Left renal pelvis (tissue), 4 donors: ENCODE results near the gene ARHGAP26. TPM values are rescaled to one million over a fixed set of nuclear protein-coding genes. Genes with fewer than 3 reads are reported as not detected.

Experiments
- DNase-seq, 4 donors: peaks; one replicate each; pipeline ENCODE4 v3.0.0-alpha.2; 2013; ENCODE audit warnings: low read depth in 4 of 4, low spot score in 3 of 4
- polyA plus RNA-seq, 4 donors: library from polyadenylated mRNA; unstranded; fragments of 120-200 nt; gene quantifications; one replicate each; pipeline ENCODE4 v1.2.1, GENCODE V29; 2013; ENCODE audit not compliant: insufficient read length in 4 of 4

The ARHGAP26 gene
- polyA plus RNA-seq, 4 donors = 9.9 to 12.9 (median 11.1) TPM

DNA sequence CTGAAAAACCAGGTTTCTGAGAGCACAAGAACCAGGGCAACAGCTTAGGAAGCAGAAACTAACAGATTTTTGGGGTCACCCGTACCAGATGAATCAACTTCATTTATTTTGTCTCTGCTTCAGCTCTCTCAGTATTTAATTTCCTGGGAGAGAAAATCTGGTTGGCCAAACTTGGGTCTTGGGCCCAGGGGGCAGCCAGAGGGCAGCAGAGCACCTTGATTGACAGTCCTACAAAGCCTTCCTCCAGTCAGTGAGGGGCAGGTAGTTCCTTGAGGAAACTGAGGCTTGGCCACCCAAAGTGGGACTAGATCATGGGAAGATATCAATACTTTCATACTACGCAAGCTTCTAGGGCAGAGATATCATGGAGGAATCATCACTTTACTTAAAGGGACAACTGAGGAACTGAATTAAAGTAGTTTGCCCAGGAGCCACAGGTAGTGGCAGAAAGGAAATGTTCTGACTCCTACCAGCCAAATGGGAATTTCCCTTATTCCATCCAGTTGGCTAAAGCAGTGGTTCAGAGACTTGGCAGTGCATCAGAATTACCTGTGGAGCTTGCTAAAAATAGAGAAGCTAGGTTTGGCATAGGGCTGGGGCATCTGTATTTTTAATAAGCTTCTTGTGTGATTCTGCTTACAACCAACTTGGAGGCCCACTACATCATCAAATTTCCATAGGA, 21.5 kb upstream of the ARHGAP26 start:
- no peak for DNase-seq

DNA sequence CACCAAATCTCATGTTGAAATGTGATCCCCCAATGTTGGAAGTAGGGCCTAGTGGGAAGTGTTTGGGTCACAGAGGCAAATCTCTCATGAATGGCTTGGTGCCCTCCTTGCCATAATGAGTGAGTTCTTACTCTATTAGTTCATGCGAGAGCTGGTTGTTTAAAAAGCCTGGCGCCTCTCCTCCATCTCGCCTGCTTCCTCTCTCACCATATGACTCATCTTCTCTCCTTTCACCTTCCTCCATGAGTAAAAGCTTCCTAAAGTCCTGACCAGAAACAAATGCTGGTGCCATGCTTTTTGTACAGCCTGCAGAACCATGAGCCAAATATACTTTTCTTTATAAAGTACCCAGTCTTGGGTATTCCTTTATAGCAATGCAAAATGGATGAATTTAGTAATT, 20.9 kb upstream of the ARHGAP26 start:
- no peak for DNase-seq

DNA sequence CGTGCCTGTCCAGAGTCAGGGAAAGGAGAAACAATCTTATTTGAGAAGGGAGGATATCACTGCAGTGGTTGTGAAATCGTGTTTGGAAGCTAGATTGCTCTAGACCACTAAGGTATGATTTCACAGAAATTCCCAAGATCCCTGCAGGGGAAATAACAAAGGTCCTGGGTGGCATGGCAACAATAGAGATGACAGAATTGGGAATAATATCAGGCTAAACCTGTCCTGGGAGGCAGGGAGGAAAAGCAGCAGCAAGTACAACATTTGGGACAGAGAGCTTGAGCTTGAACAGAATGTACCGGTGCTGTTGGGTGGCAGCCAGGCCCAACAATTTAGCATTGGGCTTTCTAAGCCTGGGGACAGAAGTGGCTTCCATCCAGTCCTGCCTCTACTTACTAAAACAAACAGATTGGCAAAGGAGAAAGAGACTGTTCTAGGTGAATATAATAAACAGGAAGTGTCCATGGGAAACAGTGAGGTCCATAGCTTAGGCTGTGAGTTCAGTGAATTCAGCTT, 17.0 kb upstream of the ARHGAP26 start:
- DNase-seq = no peak

DNA sequence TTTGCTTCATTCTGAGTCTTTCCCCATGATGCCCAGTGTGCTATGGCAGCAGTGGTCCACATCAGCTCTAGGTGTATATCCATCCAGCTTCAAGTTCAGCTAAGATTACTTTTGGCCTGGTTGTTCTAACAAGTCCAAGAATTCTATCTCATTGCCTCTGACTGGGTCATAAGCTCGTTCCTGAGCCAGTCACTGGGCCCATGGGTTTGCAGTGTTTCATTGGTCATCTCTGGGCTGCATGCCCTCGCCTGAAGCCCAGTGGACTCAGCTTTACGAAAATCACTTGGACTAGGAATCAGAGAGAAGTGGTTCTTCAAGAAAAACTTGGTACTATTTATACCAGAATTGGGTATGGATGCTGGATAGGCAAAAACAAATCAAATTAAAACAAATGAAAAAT, 16.1 kb upstream of the ARHGAP26 start:
- no peak for DNase-seq

DNA sequence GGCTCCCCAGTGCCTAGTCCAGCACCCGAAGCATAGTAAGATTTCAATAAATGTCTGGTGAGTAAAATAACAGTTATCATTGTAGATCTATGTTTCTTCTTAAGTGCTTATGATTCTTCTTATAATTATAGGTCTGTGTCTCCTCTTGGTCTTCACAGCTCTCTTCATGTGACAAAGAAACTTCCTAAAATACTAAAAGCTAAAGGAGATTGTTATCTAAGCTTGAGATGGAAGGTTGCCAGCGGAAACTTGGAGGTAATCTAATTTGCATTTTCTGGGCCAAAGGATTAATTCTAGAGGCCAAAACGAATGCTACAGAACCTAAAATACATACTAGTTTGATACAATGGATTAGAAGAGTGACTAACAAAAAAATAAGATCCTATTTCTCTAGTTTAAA, 13.6 kb upstream of the ARHGAP26 start:
- DNase-seq = no peak

DNA sequence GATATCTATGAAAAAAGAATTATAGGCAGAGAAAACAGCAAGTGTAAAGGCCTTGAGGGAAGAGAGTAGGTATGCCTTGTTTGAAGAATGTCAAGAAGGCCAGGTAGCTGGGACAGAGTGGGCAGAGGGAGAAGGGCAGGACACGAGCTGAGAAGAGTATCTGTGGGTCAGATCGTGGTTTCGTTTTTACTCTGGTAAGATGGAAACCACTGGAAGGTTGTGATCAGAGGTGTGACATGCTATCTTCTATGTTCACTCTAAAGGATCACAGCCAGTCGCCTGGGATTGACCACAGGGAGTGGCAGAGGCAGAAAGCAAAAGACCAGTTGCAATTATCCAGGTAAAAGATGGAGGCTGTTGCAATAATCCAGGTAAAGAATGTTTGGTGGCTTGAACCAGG, 12.6 kb upstream of the ARHGAP26 start:
- DNase-seq = no peak

DNA sequence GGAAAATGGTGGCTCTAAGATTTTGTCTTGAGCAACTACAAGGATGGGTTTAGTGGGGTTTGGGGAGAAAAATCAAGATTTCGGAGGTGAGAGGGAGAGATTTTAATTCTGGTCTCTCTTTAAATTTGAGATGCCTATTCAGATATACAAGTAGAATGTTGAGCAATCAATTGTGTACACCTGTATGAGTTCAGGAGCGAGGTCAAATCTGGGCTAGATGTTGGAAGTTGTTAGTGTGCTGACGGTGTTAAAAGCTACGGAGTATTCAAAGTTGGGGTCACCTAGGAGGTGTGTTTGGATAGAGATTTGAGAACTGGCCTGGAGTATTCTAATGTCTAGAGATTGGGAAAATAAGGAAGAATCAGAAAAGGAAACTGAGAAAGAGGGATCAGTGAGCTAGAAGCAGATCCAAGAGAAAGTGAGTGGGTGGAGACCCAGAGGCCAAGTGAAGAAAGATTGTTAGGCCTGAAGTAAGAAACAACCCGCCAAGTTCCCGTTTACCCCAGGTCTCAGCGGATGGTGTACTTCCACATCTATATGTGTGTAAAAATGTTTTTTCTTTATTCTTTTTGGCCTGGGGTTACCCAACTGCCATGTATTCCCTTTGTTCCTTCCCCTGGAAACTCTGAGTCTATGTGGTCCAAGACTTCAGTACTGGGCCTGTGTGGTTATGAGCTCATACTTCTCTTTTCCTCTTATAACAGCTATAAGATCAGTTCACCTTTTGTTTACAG, 11.9 kb upstream of the ARHGAP26 start:
- no peak for DNase-seq

DNA sequence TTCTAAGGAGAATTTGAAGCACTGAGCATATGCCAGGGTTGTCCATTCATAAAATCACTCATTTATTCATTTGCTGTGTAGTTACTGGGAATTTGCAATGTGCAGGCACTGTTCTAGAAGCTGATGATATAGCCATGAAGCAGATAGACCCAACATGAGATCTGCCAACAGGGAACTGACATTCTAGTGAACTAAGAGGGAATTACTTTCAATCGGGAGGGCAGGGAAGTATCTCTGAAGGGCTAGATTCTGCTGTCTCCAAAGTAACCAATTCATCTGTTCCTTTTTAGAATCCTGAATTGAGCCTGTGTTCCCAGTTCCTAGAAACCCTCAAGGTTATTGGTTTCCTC, 11.4 kb upstream of the ARHGAP26 start:
- no peak for DNase-seq

DNA sequence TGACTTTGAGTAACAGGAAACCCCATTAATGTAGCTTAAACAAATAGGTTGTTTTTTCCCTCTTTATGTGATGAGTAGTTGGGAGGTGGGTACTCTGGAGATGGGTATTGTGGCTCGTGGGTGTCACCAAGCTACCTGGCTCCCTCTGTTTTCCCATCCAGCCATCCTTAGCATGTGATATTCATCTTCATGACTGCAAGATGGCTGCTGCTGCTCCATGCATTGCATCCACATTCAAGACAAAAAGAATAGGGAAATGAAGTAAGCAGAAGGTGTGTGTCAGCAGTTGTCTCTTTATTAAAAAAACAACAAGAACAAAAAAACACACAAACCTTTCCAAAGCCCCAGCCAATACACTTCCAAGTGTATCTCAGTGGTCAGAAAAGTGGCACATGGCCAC, 6.5 kb upstream of the ARHGAP26 start:
- no peak for DNase-seq

DNA sequence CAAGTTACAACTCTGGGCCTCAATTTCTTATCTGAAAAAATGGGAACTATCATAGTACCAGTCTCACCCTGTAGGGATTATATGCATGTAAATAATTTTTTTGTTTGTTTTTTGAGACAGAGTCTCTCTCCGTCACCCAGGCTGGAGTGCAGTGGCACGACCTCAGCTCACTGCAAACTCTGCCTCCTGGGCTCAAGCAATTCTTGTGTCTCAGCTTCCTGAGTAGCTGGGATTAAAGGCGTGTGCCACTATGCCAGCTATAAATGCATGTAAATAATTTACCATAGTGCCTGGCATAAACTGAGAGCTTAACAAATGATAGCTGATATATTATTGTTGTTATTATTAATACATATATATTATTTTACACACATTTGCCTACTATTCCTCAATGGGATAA, 3.0 kb upstream of the ARHGAP26 start:
- no peak for DNase-seq

DNA sequence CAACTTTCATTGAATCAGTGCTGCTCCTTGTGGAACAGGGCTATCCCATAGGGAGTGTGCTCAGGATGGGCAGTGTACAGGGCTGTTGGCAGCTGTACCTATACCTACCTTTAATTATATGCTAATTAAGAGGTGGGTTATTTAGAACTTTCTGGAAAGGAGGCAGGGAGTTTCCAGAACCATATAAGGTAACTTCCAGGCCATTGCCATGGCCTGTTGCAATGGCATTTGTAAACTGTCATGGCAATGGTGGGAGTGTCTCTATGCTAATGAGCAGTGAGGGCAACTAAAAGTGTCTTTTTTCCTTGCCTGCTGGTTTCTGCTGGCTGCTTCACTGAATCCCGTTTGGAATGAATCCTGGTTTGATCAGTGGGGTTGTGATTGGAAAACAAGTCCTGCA, 2.3 kb upstream of the ARHGAP26 start:
- DNase-seq = no peak

DNA sequence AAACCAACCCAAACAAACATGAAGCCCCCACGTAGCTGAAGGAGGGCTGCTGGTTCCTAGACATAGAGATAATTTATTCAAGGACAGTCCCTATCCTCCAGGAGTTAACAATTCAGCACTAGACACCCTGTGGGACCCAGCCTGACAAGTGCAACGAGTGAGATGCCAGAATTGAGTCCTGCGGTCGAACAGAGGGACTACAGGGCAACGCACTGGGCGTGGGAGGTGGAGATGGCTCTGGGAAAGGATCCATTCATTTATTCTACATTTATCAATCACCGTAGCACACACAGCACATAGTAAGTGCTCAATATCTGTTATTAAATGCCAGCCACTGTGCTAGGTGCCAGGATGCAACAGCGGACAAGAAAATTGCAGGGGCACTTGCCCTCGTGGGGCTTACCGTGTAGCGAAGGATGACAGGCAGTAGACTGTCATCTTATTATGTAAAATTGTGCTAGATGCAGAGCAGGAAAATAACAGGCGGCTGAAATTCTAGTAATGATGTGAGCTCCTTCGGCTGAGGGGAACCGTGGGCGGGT, 855 bp upstream of the ARHGAP26 start:
- DNase-seq = no peak

DNA sequence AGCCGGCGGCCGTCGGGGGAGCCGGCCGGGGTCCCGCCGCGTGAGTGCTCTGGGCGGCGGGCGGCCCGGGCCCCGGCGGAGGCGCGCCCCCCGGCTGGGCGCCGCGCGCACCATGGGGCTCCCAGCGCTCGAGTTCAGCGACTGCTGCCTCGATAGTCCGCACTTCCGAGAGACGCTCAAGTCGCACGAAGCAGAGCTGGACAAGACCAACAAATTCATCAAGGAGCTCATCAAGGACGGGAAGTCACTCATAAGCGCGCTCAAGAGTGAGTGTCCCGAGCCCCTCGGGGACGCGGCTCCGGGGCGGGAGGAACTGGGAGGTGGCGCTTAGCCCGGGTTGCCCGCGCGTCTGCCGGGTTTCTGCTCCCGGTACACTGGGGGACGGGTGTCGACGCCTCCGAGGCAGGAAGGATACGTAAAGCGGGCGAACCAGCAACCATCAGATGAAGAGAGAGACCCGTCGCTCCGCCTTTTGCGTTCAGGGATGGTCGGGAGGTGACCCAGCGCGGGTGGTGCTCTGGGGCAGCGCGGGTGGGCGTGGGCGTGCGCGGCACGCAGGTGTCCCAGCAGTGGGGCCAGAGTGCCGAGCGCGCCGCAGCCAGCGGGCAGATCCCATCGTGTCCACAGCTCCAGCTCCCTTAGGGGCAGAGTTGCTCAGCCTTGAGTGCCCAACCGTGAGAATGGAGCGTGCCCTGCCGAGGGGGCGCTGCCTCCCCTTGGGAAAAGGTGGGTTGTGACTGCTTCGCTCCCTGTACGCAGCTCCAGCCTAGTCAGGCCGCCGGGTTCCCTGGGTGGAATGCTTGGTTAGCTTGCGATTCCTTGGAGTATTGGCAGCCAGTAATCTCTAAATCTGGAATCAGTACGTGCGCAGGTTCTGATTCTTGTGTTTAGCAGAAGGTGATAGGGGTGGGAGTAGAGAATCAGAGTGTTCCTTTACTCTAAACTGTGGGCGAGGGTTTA, 753 bp downstream of the ARHGAP26 start:
- peak in 3 of 4 donors; percentile 39 to 50 (median 39) for DNase-seq

DNA sequence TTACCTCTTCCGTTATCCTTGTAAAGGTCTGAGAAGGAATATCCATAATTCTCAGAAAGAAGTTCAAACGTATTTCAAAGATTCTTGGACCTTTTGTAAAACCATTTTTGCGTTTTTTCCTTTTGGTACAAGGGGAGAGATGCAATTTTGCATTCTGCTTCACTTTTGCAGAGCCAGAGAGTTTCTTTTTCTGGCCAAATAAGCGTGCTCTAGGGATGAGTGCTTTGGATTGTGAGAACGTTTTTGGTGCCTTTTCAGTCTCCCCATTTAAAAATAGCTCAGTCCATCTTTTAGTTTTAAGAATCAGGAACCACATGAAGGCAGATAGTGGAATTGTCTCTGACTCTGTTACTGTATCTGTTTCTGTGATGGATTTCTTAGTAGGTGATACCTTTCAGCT, 1.5 kb downstream of the ARHGAP26 start:
- DNase-seq = no peak

DNA sequence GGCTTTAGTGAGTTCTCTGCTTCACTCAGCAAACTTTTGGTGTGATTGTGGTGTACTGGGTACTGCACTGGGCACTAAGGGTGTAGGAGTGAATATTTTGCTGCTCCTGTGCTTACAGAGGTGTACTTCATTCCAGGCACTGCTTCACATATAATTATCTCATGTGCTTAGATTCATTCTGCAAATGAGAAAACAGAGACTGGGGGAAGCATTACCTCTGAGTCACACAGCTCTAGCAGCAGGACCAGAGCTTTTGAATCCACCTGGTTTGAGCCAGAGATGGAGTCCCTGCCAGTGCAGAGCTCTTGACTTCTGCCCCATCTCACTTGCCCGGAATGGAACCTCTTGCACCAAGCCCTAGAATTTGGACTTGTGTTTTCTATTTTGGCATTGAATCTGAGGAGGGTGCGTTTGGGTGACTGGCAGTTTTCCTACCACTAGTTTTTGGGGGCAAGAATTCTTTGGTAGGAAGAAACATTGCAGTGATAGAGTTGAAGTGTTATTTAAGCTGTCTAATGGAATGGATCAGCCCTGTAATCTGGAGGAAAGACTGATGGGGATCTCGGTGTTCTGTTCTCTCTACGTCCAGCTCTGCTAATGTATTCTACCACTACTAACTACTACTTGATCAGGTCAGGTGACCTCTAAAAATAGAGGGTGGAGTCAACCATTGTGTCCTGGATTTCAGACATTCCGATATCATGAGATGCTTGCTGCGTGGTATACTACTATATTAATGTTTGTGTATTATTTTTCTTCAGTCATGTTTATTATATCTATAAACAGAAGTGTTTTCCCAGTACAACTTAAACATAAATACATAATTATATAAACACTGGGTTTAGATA, 2.5 kb downstream of the ARHGAP26 start:
- DNase-seq = no peak

DNA sequence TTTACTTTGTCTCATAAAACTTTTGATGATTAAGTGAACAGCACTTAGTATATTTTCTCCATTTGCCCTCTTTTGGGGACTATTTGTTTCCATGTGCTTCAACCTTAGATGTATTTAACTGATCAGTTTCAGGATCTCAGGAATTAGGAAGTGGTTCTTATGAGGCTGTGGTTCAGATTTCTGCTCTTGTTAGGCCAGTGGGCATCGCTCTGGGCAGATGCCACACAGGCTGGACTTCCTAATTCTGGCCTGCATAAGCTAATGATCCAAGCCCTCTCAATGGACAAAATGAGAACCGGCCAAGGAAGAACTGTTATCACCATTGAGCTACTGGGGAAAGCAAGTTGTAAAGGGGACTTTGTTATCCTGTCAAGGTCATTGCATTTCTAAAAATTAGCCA, 6.9 kb downstream of the ARHGAP26 start:
- DNase-seq = no peak

DNA sequence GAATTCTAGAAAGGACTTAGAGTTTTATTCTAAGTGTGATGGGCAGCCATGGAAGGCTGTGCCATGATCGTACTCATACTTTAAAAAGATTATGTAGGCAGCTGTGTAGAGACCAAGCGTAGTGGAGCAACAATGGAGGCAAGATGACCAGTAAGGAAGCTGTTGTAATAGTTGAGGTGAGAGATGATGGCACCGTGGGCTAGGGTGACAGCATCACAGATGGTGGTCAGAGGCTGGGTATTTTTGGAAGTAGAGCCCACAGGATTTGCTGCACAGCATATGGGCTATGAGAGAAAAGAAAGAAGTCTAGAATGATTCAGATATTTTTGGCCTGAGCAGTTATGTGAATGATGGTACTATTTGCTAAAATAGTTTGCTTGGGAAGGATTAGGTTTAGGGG, 7.7 kb downstream of the ARHGAP26 start:
- DNase-seq = no peak

DNA sequence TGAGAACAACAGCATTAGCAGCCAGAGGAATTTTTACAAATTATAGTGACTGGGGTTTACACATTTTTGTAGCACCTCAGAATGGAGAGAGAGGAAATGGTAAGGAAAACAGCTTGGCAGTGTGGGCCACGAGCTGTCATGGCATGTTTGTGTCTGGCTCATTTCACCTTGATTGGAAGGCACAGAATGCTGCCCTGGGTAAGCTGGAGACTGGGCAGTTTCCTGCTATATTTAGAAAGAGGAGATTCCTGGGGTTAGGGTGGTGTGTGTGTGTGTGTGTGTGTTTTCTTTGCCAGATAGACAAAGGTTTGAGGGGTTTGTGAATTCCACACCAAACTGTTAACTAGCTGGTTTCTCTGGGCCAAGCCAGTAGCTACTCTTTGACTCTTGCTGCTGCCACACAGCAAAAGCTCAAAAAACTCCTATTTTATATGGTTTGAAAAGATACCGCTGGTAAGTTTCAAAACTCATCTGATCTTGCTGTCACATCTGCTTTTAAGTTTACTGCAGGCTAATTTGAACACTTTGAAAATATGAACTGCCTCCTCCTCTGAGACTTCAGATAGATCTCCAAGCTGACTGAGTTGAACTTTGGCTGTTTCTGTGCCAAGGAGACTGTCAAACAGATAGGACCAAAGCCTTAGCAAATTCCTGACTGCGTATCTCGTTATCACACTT, 9.1 kb downstream of the ARHGAP26 start:
- DNase-seq = no peak

DNA sequence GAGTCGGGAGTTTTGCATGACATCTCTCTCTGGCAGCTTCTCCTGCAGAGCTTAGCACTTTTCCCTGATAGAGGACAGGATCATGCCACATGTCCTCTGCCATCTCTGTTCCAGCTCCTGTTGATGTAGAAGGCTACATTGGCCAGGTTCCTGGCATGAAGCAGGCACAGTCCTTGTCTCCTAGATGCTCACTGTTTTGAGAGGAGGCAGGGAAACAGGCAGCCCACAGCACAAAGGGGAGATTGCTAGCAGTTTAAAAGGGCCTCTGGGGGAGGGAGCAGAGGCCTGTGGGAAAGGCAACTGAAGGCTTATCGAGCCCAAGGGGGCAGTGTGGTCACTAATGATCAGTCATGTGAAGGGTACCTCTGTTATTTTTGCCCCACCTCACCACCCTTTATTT, 10.7 kb downstream of the ARHGAP26 start:
- no peak for DNase-seq
